ENCODE results near the gene WBP2. TPM values are rescaled to one million over a fixed set of nuclear protein-coding genes. Genes with fewer than 3 reads are reported as not detected.

WBP2 gene
- total RNA-seq, 1 experiment from 2014 or later, result 55.7 TPM

DNA sequence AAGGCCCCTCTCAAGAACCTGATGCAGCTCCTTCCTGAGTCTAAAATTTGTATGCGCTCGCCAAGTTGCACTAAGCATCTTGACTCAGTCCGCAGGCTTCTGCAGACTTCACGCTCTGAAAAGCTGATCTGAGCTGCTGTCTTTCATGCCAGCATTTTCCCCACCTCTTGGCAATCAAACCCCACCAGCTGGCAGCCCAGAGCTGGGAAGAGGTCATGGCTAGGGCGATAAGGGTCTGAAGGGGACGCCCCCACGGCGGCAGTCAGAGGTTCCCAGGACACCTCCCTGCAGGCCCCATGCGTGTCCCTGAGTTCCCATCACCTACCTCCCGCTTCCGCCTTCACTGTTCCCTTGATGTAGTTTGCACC, 5.9 kb downstream of the WBP2 start:
- TF ChIP-seq, protein P1, sequence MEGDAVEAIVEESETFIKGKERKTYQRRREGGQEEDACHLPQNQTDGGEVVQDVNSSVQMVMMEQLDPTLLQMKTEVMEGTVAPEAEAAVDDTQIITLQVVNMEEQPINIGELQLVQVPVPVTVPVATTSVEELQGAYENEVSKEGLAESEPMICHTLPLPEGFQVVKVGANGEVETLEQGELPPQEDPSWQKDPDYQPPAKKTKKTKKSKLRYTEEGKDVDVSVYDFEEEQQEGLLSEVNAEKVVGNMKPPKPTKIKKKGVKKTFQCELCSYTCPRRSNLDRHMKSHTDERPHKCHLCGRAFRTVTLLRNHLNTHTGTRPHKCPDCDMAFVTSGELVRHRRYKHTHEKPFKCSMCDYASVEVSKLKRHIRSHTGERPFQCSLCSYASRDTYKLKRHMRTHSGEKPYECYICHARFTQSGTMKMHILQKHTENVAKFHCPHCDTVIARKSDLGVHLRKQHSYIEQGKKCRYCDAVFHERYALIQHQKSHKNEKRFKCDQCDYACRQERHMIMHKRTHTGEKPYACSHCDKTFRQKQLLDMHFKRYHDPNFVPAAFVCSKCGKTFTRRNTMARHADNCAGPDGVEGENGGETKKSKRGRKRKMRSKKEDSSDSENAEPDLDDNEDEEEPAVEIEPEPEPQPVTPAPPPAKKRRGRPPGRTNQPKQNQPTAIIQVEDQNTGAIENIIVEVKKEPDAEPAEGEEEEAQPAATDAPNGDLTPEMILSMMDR (IDR thresholded peaks at IDR 0.05; ENCODE audit: unreplicated experiment), result no peak
- no TSS peak for BruUV-seq (replicated peaks)
- Mint-ChIP-seq H3K4me3 (ENCODE audit: unreplicated experiment) (no peak overlapping the region), H3K27ac (ENCODE audit: low read depth, unreplicated experiment) (peak overlapping the region; percentile 19), H3K9me3 (ENCODE audit: unreplicated experiment) (no peaks in the 10 kb centered on the region), H3K4me1 (ENCODE audit: insufficient read depth, unreplicated experiment) (peaks cover 25% of the 10 kb centered on the region), H3K27me3 (ENCODE audit: insufficient read depth, unreplicated experiment) (no peaks in the 10 kb centered on the region), H3K36me3 (ENCODE audit: insufficient read depth, unreplicated experiment) (peaks cover 83% of the 10 kb centered on the region)
- ChIA-PET POLR2A (interaction anchor here (1.4 kb wide), 1 partner anchor 84 kb away, joined by 4 read pairs; the partner anchor contains the start of gene GALK1), CTCF (interaction anchor here (0.6 to 2.2 kb wide), 8 partner anchors 8 to 257 kb away, joined by 3 to 9 read pairs (median 5); no protein-coding TSS in a partner anchor)
- DNase-seq (ENCODE audit: unreplicated experiment), result no peak
- intact Hi-C loops (cut with micrococcal nuclease), result loop anchor here (2.0 kb wide), 1 partner anchor 76 kb away; no protein-coding TSS in a partner anchor

GRCh38 chr17:75848523-75849278, 6.4 kb downstream of the WBP2 start:
- DNase-seq (ENCODE audit: unreplicated experiment), result peak; percentile 71
- peaks cover 82% of the 10 kb centered on the region for H3K36me3 Mint-ChIP-seq (ENCODE audit: insufficient read depth, unreplicated experiment)
- ChIA-PET CTCF (interaction anchor here (0.6 to 2.2 kb wide), 10 partner anchors 9 to 122 kb away, joined by 3 to 9 read pairs (median 5); partner anchors contain the start of gene TRIM65), POLR2A (interaction anchor here (1.0 to 2.1 kb wide), 4 partner anchors 50 to 84 kb away, joined by 3 to 7 read pairs (median 4); partner anchors contain the start of gene GALK1)
- H3K9me3 Mint-ChIP-seq (ENCODE audit: unreplicated experiment), result no peaks in the 10 kb centered on the region
- intact Hi-C loops (cut with micrococcal nuclease), result loop anchor here (2.0 kb wide), 1 partner anchor 76 kb away; no protein-coding TSS in a partner anchor
- peaks cover 21% of the 10 kb centered on the region for H3K4me1 Mint-ChIP-seq (ENCODE audit: insufficient read depth, unreplicated experiment)
- TF ChIP-seq, protein P1 (IDR thresholded peaks at IDR 0.05; ENCODE audit: unreplicated experiment), result peak; percentile 61
- no TSS peak for BruUV-seq (replicated peaks)
- H3K27me3 Mint-ChIP-seq (ENCODE audit: insufficient read depth, unreplicated experiment), result no peaks in the 10 kb centered on the region
- H3K4me3 Mint-ChIP-seq (ENCODE audit: unreplicated experiment), result no peak overlapping the region
- peak overlapping the region; percentile 19 for H3K27ac Mint-ChIP-seq (ENCODE audit: low read depth, unreplicated experiment)

DNA sequence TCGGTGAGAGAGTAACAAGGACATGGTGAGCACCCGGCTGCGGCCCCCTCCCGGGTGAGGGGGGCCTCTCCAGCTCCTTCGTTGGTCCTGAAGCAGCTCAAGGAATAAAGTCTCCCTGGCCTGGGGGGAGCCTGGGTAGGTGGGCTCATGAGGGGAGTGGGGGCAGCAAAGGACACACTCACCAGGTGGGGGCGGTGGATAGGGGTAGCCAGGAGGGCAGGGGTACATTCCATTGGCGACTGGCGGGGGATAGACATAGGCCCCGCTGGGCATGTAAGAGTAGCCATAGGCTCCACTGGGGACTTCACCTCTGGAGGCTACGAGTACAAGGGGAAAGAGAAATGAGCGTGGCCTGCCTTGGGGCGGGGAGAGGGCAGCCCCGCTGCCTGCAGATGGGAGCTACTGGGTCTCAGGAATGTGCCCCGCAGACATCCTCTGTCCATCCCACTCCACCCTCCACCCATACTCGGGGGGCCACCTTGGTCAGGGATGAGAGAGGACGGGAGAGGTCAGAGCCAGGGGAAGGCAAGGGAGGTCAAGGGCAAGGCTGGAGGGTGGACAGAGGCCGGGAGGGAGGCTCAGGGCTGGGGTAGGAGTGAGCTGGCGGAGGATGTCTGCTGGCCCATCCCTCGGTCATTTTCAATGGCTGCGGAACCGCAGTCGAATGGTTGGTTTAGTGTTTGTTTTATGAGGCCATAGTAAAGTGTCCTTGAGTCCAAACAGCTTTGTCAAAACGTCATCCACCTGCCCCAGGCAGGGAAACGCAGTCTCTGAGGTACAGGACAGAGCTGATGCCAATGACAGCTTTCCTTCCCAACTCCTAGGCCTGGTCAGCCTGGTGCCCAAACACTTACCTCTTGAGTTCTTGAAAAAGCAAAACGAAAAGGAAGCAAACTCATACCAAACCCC, 7.3 kb downstream of the WBP2 start:
- Mint-ChIP-seq H3K27ac (ENCODE audit: low read depth, unreplicated experiment) (no peak overlapping the region), H3K4me1 (ENCODE audit: insufficient read depth, unreplicated experiment) (peaks cover 14% of the 10 kb centered on the region), H3K27me3 (ENCODE audit: insufficient read depth, unreplicated experiment) (no peaks in the 10 kb centered on the region), H3K9me3 (ENCODE audit: unreplicated experiment) (no peaks in the 10 kb centered on the region), H3K4me3 (ENCODE audit: unreplicated experiment) (no peak overlapping the region), H3K36me3 (ENCODE audit: insufficient read depth, unreplicated experiment) (peaks cover 74% of the 10 kb centered on the region)
- no peak for DNase-seq (ENCODE audit: unreplicated experiment)
- intact Hi-C loops (cut with micrococcal nuclease), result loop anchor here (2.0 kb wide), 1 partner anchor 75 kb away; no protein-coding TSS in a partner anchor
- TF ChIP-seq, protein P1 (IDR thresholded peaks at IDR 0.05; ENCODE audit: unreplicated experiment), result no peak
- CTCF ChIA-PET, result interaction anchor here (0.6 to 1.8 kb wide), 11 partner anchors 9 to 543 kb away, joined by 3 to 9 read pairs (median 5); partner anchors contain the start of genes TRIM65 and UNK
- BruUV-seq (replicated peaks), result no TSS peak
- POLR2A ChIA-PET, result interaction anchor here (0.6 to 2.1 kb wide), 9 partner anchors 25 to 380 kb away, joined by 3 to 7 read pairs (median 4); partner anchors contain the start of genes GALK1 and TRIM65
